Keratinocyte (primary cell): ENCODE measurements around the gene PCDH9. TPM values are rescaled to one million over a fixed set of nuclear protein-coding genes. Genes with fewer than 3 reads are reported as not detected.

Experiments used
- DNase-seq: peaks from one replicate; pipeline ENCODE4 v3.0.0-alpha.2; 2011; ENCODE audit warnings: low read depth, missing footprints, low spot score
- FAIRE-seq: peaks from 2 replicates; lab custom pipeline; 2011; peaks lifted over from hg19 to GRCh38; lab: Jason Lieb, UNC
- H2AFZ ChIP-seq: 2 replicates; pipeline ENCODE4 v1.6.0; 2012; ENCODE audit warnings: low read length, control low read depth, inconsistent platforms; ENCODE audit not compliant: control insufficient read depth
- H3K27ac ChIP-seq: 2 replicates; pipeline ENCODE4 v1.5.1; 2011; ENCODE audit warnings: low read length; ENCODE audit not compliant: control insufficient read depth, insufficient read depth
- H3K27me3 ChIP-seq: 3 replicates; pipeline ENCODE4 v1.6.0; 2011; ENCODE audit warnings: low read length; ENCODE audit not compliant: control insufficient read depth, insufficient read depth; ENCODE audit errors: extremely low read depth
- H3K36me3 ChIP-seq, 2 experiments: 2 replicates in 1 of 2; 3 replicates in 1 of 2; pipeline ENCODE4 v1.5.1; 2011; ENCODE audit warnings: low read length in 2 of 2, mild to moderate bottlenecking in 1 of 2; ENCODE audit not compliant: control insufficient read depth in 2 of 2, insufficient read depth in 2 of 2; ENCODE audit errors: extremely low read depth in 1 of 2
- H3K4me1 ChIP-seq: 3 replicates; pipeline ENCODE4 v1.5.1; 2011; ENCODE audit warnings: low read length; ENCODE audit not compliant: control insufficient read depth, insufficient read depth; ENCODE audit errors: extremely low read depth
- H3K4me2 ChIP-seq: 3 replicates; pipeline ENCODE4 v1.6.0; 2011; ENCODE audit warnings: low read depth, low read length; ENCODE audit not compliant: control insufficient read depth, insufficient read depth; ENCODE audit errors: extremely low read depth
- H3K4me3 ChIP-seq, 3 experiments: fragments of 200-600 bp in 1 of 3; sonication (generic) in 1 of 3; 2 replicates in 2 of 3; 3 replicates in 1 of 3; pipeline ENCODE4 v1.5.1; 2011 to 2016; ENCODE audit warnings: low read length in 3 of 3, mild to moderate bottlenecking in 3 of 3, control low read depth in 2 of 3, inconsistent platforms in 1 of 3, low read depth in 1 of 3, mixed read lengths in 1 of 3, mixed run types in 1 of 3, moderate library complexity in 1 of 3; ENCODE audit not compliant: control insufficient read depth in 2 of 3, insufficient read depth in 2 of 3; ENCODE audit errors: extremely low read depth in 1 of 3
- H3K79me2 ChIP-seq: 2 replicates; pipeline ENCODE4 v1.6.0; 2012; ENCODE audit warnings: low read length; ENCODE audit not compliant: control insufficient read depth, insufficient read depth
- H3K9ac ChIP-seq: 3 replicates; pipeline ENCODE4 v1.6.0; 2011; ENCODE audit warnings: low read length; ENCODE audit not compliant: control insufficient read depth, insufficient read depth; ENCODE audit errors: extremely low read depth
- H3K9me1 ChIP-seq: 3 replicates; pipeline ENCODE4 v1.6.0; 2011; ENCODE audit warnings: low read length; ENCODE audit not compliant: control insufficient read depth, insufficient read depth; ENCODE audit errors: extremely low read depth
- H3K9me3 ChIP-seq: 2 replicates; pipeline ENCODE4 v1.5.1; 2012; ENCODE audit warnings: low read depth, low read length; ENCODE audit not compliant: control insufficient read depth
- H4K20me1 ChIP-seq: 3 replicates; pipeline ENCODE4 v1.6.0; 2011; ENCODE audit warnings: low read length; ENCODE audit not compliant: control insufficient read depth, insufficient read depth; ENCODE audit errors: extremely low read depth
- CTCF ChIP-seq, 3 experiments: IDR thresholded peaks in 1 of 3; conservative IDR thresholded peaks in 1 of 3; optimal IDR thresholded peaks in 1 of 3; 2 replicates in 2 of 3; 3 replicates in 1 of 3; pipeline versions ENCODE3 to v1.5.1; 2011; ENCODE audit warnings: low read length in 3 of 3, mild to moderate bottlenecking in 3 of 3, moderate library complexity in 2 of 3, control low read depth in 1 of 3, inconsistent platforms in 1 of 3; ENCODE audit not compliant: insufficient read depth in 2 of 3; ENCODE audit errors: extremely low read depth in 1 of 3
- EZH2 ChIP-seq: IDR thresholded peaks from one replicate; pipeline ENCODE4 v1.6.1; 2012; ENCODE audit warnings: inconsistent platforms, mild to moderate bottlenecking, low read length, moderate library complexity
- dilution Hi-C: fragments of 300-500 bp; cut with MboI; formaldehyde crosslinking; loops from one replicate; pipeline ENCODE4 v1.7.0; 2020; ENCODE audit warnings: low sequenced_read_pairs; ENCODE audit not compliant: extremely low pct_ligation_motif_present
- polyA plus RNA-seq, 5 experiments: library from polyadenylated mRNA; depleted of rRNA in 3 of 5; stranded (reverse) in 3 of 5; stranded (forward) in 1 of 5; unstranded in 1 of 5; fragments of >200 nt; gene quantifications; 1 replicate in 1 of 5; 2 replicates in 3 of 5; 3 replicates in 1 of 5; pipeline versions ENCODE4 v1.2.1 to v1.2.3, GENCODE V29; 2011 to 2012; ENCODE audit warnings: missing spikeins in 2 of 5, low read depth in 1 of 5, low replicate concordance in 1 of 5

Gene PCDH9
- polyA plus RNA-seq, 1 donor (not counting 4 experiments of a cell fraction or from before 2014, with no cell fraction given) = 0.21 TPM

- no peaks in the 10 kb centered on the region for H3K4me1 ChIP-seq
- H3K36me3 ChIP-seq = no peaks in the 10 kb centered on the region
- no peak overlapping the region for H3K4me2 ChIP-seq
- FAIRE-seq = no peak
- DNase-seq = no peak
- H3K9me1 ChIP-seq = no peaks in the 10 kb centered on the region
- H3K27me3 ChIP-seq = no peaks in the 10 kb centered on the region
- no peaks in the 10 kb centered on the region for H3K9me3 ChIP-seq
- no peak overlapping the region for H3K9ac ChIP-seq
- no peak overlapping the region for H2AFZ ChIP-seq
- no peak overlapping the region for H3K27ac ChIP-seq
- TF ChIP-seq CTCF (optimal IDR thresholded peaks at IDR 0.05 in 1 of 3, IDR thresholded peaks at IDR 0.05 in 1 of 3, conservative IDR thresholded peaks at IDR 0.05 in 1 of 3; ENCODE audit: extremely low read depth in 1 of 3, insufficient read depth in 2 of 3, low read length in 3 of 3) (no peak), EZH2 (no peak)
- dilution Hi-C loops = no loop called here
- H3K4me3 ChIP-seq = no peak overlapping the region
- H4K20me1 ChIP-seq = no peaks in the 10 kb centered on the region
- no peaks in the 10 kb centered on the region for H3K79me2 ChIP-seq
Observed at GRCh38 chr13:66557357-66557756, 672.8 kb downstream of the PCDH9 start.

GRCh38 chr13:66556306-66556705 lies 673.8 kb downstream of the PCDH9 start:
- FAIRE-seq = no peak
- TF ChIP-seq CTCF (optimal IDR thresholded peaks at IDR 0.05 in 1 of 3, IDR thresholded peaks at IDR 0.05 in 1 of 3, conservative IDR thresholded peaks at IDR 0.05 in 1 of 3; ENCODE audit: extremely low read depth in 1 of 3, insufficient read depth in 2 of 3, low read length in 3 of 3) (no peak), EZH2 (no peak)
- Histone ChIP-seq H3K27ac (no peak overlapping the region), H3K27me3 (no peaks in the 10 kb centered on the region), H3K4me2 (no peak overlapping the region), H3K79me2 (no peaks in the 10 kb centered on the region), H3K9me3 (no peaks in the 10 kb centered on the region), H3K36me3 (no peaks in the 10 kb centered on the region), H3K4me1 (no peaks in the 10 kb centered on the region), H3K4me3 (no peak overlapping the region), H3K9me1 (no peaks in the 10 kb centered on the region), H4K20me1 (no peaks in the 10 kb centered on the region), H2AFZ (no peak overlapping the region), H3K9ac (no peak overlapping the region)
- DNase-seq = no peak
- dilution Hi-C loops = no loop called here
